HG03520 (cell line): Measurements from ENCODE around the gene MYBL2.

Experiments
- ATAC-seq: cut with Tn5 transposase; IDR thresholded peaks from one replicate; pipeline ENCODE4 v1.9.1; 2021; ENCODE audit warnings: mild to moderate bottlenecking, moderate library complexity; ENCODE audit not compliant: unreplicated experiment

The MYBL2 gene

DNA sequence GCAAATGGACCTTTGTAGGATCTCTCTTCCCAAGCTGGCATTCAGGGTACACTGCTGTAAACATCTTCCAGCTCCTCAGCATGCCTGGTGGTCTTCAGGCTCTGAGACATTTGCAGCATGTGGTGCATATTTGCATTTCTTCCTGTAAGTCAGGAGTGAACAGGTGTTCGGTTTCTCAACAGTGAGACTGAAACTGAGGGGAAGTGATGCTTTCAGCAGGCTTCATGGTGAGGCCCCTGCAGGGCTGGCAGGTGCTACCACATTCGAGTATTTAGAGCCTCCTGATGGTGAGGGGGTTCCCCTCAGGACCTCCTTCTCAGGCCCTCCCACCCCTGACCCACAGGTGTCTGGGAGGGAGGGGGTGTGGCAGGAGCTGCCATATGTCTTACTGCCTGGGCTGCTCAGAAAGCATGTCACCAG, 15.1 kb downstream of the MYBL2 start:
- ATAC-seq: peak; percentile 93

DNA sequence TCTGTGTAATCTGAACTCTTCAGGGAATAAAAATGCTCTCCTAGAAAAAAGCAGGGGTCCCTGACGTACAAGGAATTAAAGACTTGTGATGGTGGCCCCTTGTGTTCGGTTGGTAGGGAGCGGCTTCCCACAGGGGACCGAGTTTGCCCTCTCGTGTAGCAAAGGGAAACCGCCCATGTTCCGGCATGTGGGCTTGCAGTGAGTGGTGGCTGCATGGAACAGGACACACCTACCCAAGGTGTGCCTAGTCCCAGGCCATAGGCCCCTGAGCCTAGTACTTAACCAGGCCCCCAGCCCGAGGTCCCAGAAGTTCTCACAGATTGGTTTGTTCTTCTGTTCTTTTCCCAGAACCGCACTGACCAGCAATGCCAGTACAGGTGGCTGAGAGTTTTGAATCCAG, 15.5 kb downstream of the MYBL2 start:
- ATAC-seq: peak; percentile 27

- no peak for ATAC-seq
Measured at GRCh38 chr20:43686820-43687219, 19.9 kb downstream of the MYBL2 start.

DNA sequence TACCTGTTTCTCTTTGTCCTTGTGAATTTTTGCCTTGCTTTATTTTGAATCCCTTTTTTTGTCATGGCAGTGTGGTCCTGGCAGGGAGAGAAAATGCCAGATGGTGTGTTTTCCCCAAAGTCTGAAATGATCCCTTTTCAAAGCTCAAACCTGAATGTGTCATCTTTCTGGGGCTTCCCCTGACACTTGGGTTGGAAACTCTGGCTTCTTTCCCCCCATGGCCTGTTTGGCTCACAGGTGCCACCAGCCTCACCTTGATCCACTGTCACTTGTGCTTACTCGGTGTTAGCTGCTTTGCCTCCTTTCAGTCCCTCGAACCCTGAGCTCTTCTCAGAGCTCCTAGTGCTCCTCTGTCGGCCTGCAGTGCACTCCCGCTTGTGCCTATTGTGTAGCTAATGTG, 22.3 kb downstream of the MYBL2 start:
- ATAC-seq: no peak

- no peak for ATAC-seq
Measured at GRCh38 chr20:43690943-43691598, 24.2 kb downstream of the MYBL2 start.

GRCh38 chr20:43691928-43692524, 25.1 kb downstream of the MYBL2 start:
- ATAC-seq: no peak

GRCh38 chr20:43694763-43695162, 27.8 kb downstream of the MYBL2 start:
- no peak for ATAC-seq

DNA sequence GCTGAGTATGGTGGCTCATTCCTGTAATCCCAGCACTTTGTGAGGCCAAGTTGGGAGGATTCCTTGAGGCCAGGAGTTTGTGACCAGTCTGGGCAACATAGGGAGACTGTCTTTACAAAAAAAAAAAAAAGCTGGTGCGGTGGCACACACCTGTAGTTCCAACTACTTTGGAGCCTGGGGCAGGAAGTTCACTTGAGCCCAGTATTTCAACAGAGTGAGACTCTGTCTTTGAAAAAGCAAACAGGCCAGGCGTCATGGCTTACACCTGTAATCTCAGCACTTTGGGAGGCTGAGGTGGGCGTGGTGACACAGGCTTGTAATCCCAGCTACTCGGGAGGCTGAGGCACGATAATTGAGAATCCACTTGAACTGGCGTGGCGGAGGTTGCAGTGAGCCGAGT, 28.7 kb downstream of the MYBL2 start:
- ATAC-seq: no peak

DNA sequence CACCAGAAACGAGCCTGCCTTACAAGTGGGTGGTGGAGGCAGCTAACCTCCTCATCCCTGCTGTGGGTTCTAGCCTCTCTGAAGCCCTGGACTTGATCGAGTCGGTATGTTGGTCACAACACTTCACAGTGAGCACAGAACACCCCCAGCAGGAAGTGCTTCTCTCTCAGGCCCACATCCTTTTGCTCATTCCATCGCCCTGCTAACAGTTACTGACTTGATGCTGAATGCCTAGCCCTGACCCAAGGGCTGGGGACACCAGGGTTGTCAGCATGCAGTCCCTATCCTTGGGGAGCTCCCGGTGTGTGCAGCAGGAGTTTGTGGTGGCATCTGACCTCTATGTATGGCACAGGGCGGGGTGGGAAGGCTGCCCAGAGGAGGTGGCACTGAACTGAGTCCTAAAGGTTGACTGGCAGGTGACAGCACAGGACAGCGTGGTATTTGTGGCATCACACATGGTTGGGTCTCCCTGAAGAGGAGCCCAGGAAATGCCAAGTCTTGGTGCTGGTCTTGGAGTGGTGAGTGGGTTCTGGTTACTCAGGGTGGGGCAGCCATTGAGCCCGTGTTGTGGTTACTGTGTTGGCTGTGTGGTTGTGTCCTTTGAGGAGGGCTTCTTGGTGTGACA, 33.1 kb downstream of the MYBL2 start:
- ATAC-seq: no peak

DNA sequence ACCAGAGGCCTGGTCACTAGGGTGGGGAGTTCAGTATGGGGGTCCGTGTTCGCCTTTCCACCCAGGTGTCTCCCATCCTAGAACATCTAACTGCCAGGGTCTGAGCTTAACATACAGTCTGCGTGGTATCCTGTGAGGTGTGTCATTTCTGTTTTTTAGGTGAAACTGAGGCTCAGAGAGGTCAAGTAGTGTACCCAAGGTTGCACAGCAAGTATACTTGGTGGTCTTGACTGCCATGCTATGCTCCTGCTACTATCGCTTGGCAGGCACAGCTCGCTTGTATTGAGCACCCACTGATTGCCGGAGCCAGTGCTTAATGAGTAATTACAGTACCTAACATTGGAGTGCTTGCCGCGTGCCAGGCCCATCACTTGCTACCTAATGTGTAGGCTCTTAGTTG, 33.7 kb downstream of the MYBL2 start:
- ATAC-seq: no peak

- ATAC-seq: no peak
Measured at GRCh38 chr20:43702502-43702901, 35.6 kb downstream of the MYBL2 start.

DNA sequence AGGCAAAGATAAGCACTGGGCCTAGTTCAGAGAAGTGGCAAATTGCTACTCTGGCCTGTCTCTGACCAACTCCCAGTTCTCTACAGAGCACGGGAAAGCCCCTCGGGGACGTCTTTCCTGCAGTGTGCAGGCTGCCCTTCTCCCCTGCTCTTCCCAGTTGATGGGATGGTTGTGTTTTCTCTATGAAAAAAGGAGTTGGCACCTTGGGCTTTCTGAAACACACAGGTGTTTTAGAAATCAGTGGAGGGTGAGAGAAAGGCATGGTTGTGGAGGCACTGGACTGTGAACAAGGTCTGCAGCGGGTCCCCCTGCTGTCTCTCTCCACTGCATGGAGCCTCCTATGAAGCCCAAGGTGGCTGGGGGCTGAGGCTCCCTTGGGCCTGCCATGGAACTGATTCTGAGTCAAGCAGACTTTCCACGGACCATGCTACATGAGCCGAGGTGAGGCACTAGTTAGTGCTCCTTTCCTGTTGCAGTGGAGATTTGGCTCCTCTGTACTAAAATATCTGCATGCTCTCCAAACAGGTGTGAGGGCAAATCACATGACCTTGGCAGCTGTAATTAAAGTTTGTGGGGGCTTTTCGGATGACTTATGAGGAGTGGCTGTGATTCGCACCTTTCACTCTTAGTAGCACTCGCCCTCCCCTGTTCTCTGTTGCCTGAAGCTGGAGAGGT, 43.6 kb downstream of the MYBL2 start:
- ATAC-seq: peak; percentile 43

DNA sequence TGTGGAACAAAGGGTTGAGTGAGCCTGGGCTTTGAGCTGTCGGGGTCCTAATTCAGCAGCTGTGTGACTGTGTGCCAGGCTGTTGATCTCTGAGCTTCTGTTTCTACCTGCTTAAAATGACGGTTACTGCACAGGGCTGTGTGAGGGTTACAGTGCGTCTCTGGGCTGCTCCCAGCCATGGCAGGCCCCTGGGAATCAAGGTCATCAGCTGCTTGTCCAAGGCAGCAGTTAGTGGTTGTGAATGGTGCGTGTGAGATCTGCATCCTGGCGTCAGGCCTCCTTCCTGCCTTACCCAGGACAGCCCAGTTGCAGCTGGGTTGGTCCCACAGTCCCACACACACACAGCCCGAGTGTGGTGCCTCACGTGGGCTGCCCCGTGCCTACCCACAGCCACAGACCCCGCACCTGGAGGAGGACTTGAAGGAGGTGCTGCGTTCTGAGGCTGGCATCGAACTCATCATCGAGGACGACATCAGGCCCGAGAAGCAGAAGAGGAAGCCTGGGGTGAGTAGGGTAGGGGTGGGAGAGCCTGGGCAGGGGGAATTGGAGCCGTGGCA, 44.3 kb downstream of the MYBL2 start:
- ATAC-seq: no peak

GRCh38 chr20:43715044-43715443, 48.1 kb downstream of the MYBL2 start:
- ATAC-seq: no peak

- no peak for ATAC-seq
Measured at GRCh38 chr20:43715511-43715910, 48.6 kb downstream of the MYBL2 start.

DNA sequence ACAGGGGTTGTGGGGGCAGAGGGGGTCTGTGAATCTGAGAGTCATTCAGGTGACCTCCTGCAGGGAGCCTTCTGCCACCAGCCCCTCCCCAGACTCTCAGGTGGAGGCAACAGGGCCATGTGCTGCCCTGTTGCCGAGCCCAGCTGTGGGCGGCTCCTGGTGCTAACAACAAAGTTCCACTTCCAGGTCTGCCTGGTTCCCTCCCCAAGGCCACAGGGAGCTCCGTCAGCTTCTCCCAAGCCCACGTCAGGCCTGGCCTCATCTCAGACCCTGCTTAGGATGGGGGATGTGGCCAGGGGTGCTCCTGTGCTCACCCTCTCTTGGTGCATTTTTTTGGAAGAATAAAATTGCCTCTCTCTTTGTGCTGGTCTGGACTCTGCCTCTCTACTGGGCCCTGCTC, 49.2 kb downstream of the MYBL2 start:
- ATAC-seq: no peak

DNA sequence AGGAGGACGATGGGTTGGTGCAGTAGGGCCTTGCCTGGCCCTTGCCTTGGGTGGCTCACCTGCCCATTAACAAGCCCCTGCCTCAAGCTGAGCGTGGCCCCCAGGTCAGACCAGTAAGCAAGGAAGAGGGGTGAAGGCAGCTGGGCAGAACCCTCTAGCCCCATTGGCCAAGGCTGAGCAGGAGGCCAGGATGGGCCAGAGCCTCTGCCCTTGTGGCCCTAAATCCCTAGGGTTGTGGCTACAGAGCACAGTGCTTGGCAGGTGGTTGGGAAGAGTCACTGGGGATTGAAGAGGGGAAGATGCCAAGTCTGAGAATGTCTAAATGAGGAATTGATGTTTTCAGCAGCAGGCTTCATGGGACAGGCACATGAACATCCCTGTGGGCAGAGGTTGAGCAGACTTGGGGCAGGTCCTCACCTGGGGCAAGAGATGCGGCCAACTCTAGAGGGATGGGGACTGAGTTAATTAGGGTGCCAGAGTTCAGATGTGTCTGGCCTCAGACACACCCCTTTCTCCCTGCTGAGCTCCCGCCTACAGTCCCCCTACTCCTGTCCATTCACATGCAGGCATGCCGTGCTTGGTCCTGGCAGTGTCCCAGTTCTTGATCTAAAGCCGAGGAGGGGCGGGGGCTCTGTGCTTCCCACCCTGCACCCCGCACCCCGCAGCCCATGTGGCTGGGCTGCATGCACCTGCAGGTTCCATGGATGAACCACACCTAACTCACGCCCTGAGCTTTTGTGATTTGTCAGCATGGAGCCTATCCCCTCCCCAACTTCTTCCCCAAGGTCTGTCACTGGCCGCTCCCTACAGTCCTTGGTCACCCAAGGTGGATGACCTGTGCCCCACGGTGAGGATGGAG, 50.1 kb downstream of the MYBL2 start:
- no peak for ATAC-seq

- ATAC-seq: no peak
Measured at GRCh38 chr20:43717616-43717995, 50.7 kb downstream of the MYBL2 start.

- ATAC-seq: no peak
Measured at GRCh38 chr20:43720007-43720406, 53.1 kb downstream of the MYBL2 start.

DNA sequence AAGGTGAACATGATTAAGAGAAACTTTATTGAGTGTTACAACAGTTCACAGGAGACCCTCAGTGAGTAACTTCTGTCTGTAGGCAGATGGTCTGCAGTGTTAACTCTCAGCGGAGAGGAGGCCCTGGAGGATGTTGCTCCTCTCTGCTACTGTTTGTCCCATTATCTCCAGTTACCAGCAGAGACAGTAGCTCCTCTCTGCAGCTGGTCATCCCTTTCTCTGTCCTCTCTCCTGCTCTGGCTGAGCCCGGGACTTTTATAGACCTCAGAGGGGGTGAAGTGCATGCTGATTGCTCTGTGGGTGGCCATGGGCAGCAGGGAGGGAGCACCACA, 54.1 kb downstream of the MYBL2 start:
- ATAC-seq: no peak
